Tibial nerve (tissue), 4 donors: ENCODE results near the gene CCDC60.

Source experiments
- EP300 ChIP-seq, 2 donors: sonication (generic); formaldehyde crosslinking; IDR thresholded peaks; one replicate each; pipeline ENCODE4 v1.6.1; 2017; ENCODE audit warnings: antibody characterized with exemption in 2 of 2, mild to moderate bottlenecking in 1 of 2
- POLR2A ChIP-seq, 2 donors: fragments of 450-650 bp; IDR thresholded peaks; one replicate each; pipeline ENCODE4 v1.6.1; 2017; ENCODE audit warnings: antibody characterized with exemption in 2 of 2, mild to moderate bottlenecking in 2 of 2, moderate library complexity in 2 of 2
- TF ChIP-seq, protein P1 (sequence below), 5 experiments: fragments of 200-600 bp in 3 of 5; fragments of 450-650 bp in 2 of 5; sonication (generic) in 3 of 5; IDR thresholded peaks; one replicate each; pipeline ENCODE4 v1.5.1; 2016 to 2019; ENCODE audit warnings: antibody characterized with exemption in 5 of 5, mild to moderate bottlenecking in 3 of 5, moderate library complexity in 2 of 5

DNA sequence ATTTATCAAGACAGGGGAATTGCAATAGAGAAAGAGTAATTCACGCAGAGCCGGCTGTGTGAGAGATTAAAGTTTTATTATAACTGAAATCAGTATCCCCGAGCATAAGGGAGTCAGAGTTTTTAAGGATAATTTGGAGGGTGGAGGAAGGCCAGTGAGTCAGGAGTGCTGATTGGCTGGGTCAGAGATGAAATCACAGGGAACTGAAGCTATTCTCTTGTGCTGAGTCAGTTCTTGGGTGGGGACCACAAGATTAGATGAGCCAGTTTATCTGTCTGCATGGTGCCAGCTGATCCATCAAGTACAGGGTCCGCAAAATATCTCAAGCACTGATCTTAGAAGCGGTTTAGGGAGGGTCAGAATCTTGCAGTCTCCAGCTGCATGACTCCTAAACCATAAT, 96.6 kb downstream of the CCDC60 start:
- TF ChIP-seq, protein P1, sequence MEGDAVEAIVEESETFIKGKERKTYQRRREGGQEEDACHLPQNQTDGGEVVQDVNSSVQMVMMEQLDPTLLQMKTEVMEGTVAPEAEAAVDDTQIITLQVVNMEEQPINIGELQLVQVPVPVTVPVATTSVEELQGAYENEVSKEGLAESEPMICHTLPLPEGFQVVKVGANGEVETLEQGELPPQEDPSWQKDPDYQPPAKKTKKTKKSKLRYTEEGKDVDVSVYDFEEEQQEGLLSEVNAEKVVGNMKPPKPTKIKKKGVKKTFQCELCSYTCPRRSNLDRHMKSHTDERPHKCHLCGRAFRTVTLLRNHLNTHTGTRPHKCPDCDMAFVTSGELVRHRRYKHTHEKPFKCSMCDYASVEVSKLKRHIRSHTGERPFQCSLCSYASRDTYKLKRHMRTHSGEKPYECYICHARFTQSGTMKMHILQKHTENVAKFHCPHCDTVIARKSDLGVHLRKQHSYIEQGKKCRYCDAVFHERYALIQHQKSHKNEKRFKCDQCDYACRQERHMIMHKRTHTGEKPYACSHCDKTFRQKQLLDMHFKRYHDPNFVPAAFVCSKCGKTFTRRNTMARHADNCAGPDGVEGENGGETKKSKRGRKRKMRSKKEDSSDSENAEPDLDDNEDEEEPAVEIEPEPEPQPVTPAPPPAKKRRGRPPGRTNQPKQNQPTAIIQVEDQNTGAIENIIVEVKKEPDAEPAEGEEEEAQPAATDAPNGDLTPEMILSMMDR (IDR thresholded peaks at IDR 0.05): no peak
- TF ChIP-seq POLR2A (IDR thresholded peaks at IDR 0.05) (no peak), EP300 (IDR thresholded peaks at IDR 0.05) (no peak)
